ENCODE results near the gene PPM1D. TPM values are rescaled to one million over a fixed set of nuclear protein-coding genes. Genes with fewer than 3 reads are reported as not detected.
A peak's percentile ranks its signal among the peaks of the same experiment; 100 is the strongest.
"Not testable (repeated sequence)": the region's sequence is repeated elsewhere in the genome, so short reads cannot be mapped to it uniquely, and the experiment has no call there.

PPM1D gene
- total RNA-seq, 4 donors from 2014 or later: 10.9 to 31.1 (median 16.7) TPM

DNA sequence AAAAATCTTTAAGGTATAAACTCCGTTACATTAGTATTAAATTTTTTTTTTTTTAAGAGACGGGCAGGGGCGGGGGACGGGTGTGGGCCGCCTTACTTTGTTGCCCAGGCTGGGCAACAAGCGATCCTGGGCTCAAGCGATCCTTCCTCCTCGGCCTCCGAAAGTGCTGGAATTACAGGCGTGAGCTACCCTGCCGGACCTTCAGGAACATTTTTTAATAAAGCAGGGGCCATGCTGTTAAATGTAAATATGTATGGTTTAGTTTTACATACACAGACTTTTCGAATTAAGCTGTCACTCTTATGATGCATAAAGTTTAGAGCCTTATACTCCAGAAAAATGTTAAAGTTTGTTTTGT lies 2.4 kb downstream of the PPM1D start:
- peak overlapping the region; percentile 76 for H3K4me3 ChIP-seq (ENCODE audit: low read depth, poor library complexity, severe bottlenecking)
- DNase-seq (ENCODE audit: low spot score in 2 of 2): no peak
- intact Hi-C loops (cut with DNase I; ENCODE audit: low total_unique reads): no loop called here
- WGBS, 2 donors: 4 to 5% methylated on average over 12 of the region's 12 CpGs
- TF ChIP-seq, protein P1, sequence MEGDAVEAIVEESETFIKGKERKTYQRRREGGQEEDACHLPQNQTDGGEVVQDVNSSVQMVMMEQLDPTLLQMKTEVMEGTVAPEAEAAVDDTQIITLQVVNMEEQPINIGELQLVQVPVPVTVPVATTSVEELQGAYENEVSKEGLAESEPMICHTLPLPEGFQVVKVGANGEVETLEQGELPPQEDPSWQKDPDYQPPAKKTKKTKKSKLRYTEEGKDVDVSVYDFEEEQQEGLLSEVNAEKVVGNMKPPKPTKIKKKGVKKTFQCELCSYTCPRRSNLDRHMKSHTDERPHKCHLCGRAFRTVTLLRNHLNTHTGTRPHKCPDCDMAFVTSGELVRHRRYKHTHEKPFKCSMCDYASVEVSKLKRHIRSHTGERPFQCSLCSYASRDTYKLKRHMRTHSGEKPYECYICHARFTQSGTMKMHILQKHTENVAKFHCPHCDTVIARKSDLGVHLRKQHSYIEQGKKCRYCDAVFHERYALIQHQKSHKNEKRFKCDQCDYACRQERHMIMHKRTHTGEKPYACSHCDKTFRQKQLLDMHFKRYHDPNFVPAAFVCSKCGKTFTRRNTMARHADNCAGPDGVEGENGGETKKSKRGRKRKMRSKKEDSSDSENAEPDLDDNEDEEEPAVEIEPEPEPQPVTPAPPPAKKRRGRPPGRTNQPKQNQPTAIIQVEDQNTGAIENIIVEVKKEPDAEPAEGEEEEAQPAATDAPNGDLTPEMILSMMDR (IDR thresholded peaks at IDR 0.05): no peak
- no peak for TF ChIP-seq POLR2A (IDR thresholded peaks at IDR 0.05)

GRCh38 chr17:60602871-60603270 lies 2.9 kb downstream of the PPM1D start:
- DNase-seq (ENCODE audit: low spot score in 2 of 2): no peak
- no peak for TF ChIP-seq POLR2A (IDR thresholded peaks at IDR 0.05)
- TF ChIP-seq, protein P1 (IDR thresholded peaks at IDR 0.05): no peak
- intact Hi-C loops (cut with DNase I; ENCODE audit: low total_unique reads): no loop called here
- no peak overlapping the region for H3K4me3 ChIP-seq (ENCODE audit: low read depth, poor library complexity, severe bottlenecking)
- WGBS, 2 donors: 0 to 7% methylated on average over 1 of the region's 1 CpG

DNA sequence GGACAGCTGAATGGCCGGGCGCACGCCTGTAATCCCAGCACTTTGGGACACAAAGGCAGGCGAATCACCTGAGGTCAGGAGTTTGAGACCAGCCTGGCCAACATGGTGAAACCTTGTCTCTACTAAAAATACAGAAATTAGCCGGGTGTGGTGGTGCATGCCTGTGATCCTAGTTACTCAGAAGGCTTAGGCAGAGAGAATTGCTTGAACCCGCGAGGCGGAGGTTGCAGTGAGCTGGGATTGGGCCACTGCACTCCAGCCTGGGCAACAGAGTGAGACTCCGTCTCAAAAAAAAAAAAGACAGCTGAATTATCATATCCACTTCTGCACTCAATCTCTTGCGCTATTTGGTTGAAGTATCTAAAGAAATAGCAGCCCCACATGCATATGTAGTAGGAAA lies 3.5 kb downstream of the PPM1D start:
- intact Hi-C loops (cut with DNase I; ENCODE audit: low total_unique reads); DNase-seq (ENCODE audit: low spot score in 2 of 2); H3K4me3 ChIP-seq (ENCODE audit: low read depth, poor library complexity, severe bottlenecking): not testable (repeated sequence)
- 88 to 92% methylated on average over 10 of the region's 10 CpGs for WGBS, 2 donors

DNA sequence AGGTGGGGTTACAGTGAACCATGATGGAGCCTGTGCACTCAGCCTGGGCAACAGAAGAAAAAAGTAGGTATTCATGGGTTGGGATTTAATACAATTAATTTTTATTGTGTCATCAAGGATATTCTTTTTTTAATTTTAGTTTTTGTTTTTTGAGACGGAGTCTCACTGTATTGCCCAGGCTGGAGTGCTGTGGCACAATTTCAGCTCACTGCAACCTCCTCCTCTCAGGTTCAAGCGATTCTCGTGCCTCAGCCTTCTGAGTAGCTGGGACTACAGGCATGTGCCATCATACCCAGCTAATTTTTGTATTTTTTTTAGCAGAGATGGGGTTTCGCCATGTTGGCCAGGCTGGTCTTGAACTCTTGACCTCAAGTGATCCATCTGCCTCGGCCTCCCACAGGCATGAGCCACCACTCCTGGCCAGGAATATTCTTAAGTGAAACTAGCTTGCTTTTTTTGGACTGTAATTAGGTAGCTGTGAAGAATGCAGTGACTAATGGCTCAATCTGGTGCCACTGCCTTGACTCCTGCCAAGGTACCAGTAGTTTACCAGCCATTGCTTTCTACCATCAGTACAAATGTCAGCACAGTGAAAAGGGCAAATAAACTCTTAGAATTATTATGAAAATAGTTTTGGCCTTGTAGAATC lies 4.8 kb downstream of the PPM1D start:
- intact Hi-C loops (cut with DNase I; ENCODE audit: low total_unique reads): no loop called here
- no peak overlapping the region for H3K4me3 ChIP-seq (ENCODE audit: low read depth, poor library complexity, severe bottlenecking)
- TF ChIP-seq POLR2A (IDR thresholded peaks at IDR 0.05): no peak
- TF ChIP-seq, protein P1 (IDR thresholded peaks at IDR 0.05): no peak
- no peak for DNase-seq (ENCODE audit: low spot score in 2 of 2)
- 75% methylated on average over 5 of the region's 5 CpGs for WGBS, 2 donors

DNA sequence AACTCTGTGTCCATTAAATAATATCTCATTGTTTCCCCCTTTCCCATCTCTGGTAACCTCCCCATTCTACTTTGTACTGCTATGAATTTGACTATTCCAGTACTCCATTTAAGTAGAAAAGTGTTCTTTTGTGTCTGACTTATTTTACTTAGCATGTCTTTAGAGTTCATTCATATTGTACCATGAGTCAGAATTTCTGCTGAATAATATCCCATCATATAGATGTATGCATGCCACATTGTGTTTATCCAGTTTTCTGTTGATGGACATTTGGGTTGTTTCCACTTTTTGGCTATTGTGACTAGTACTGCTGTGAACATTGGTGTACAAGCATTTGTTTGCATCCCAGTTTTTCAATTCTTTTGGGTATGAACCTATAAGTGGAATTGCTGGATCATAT lies 6.0 kb downstream of the PPM1D start:
- TF ChIP-seq POLR2A (IDR thresholded peaks at IDR 0.05): no peak
- TF ChIP-seq, protein P1 (IDR thresholded peaks at IDR 0.05): no peak
- no peak for DNase-seq (ENCODE audit: low spot score in 2 of 2)
- intact Hi-C loops (cut with DNase I; ENCODE audit: low total_unique reads): no loop called here
- no peak overlapping the region for H3K4me3 ChIP-seq (ENCODE audit: low read depth, poor library complexity, severe bottlenecking)

GRCh38 chr17:60610473-60610872 lies 10.5 kb downstream of the PPM1D start:
- TF ChIP-seq, protein P1 (IDR thresholded peaks at IDR 0.05): no peak
- TF ChIP-seq POLR2A (IDR thresholded peaks at IDR 0.05): no peak
- 74 to 84% methylated on average over 2 of the region's 2 CpGs for WGBS, 2 donors
- no peak overlapping the region for H3K4me3 ChIP-seq (ENCODE audit: low read depth, poor library complexity, severe bottlenecking)
- DNase-seq (ENCODE audit: low spot score in 2 of 2): no peak
- intact Hi-C loops (cut with DNase I; ENCODE audit: low total_unique reads): no loop called here

DNA sequence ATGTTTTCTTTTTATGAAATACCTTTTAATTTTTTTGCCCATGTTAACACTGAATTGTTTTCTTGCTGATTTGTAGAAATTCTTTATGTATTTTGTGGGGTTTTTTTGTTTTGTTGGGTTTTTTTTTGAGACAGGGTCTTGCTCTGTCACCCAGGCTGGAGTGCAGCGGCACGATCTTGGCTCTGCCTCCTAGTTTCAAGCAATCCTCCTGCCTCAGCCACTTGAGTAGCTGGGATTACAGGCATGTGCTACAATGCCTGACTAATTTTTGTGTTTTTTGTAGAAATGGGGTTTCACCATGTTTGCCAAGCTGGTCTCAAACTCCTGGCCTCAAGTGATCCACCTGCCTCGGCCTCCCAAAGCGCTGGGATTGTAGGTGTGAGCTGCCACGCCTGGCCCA lies 11.3 kb downstream of the PPM1D start:
- intact Hi-C loops (cut with DNase I; ENCODE audit: low total_unique reads); H3K4me3 ChIP-seq (ENCODE audit: low read depth, poor library complexity, severe bottlenecking); DNase-seq (ENCODE audit: low spot score in 2 of 2): not testable (repeated sequence)
- WGBS, 2 donors: 97 to 98% methylated on average over 5 of the region's 5 CpGs
